GM12891 (cell line): ENCODE measurements around the gene CDCP1.
"Not testable (repeated sequence)": the region's sequence is repeated elsewhere in the genome, so short reads cannot be mapped to it uniquely, and the experiment has no call there.

Experiments
- DNase-seq: peaks from one replicate; pipeline ENCODE4 v3.0.0; 2011; ENCODE audit warnings: low spot score; ENCODE audit not compliant: insufficient read length
- FAIRE-seq: peaks from 2 replicates; lab custom pipeline; 2011; peaks lifted over from hg19 to GRCh38; lab: Jason Lieb, UNC
- PAX5 ChIP-seq: IDR thresholded peaks from 2 replicates; pipeline ENCODE4 v1.6.1; 2011; ENCODE audit warnings: low read length, moderate library complexity, mild to moderate bottlenecking; ENCODE audit not compliant: insufficient read depth, severe bottlenecking
- POLR2A ChIP-seq: IDR thresholded peaks from 2 replicates; pipeline ENCODE4 v1.6.1; 2011; ENCODE audit warnings: low read depth, low read length, control low read depth
- POLR2AphosphoS5 ChIP-seq: IDR thresholded peaks from 2 replicates; pipeline ENCODE4 v1.6.1; 2011; ENCODE audit warnings: low read depth, low read length, control low read depth
- POU2F2 ChIP-seq: IDR thresholded peaks from 2 replicates; pipeline ENCODE4 v1.6.1; 2011; ENCODE audit warnings: low read depth, mild to moderate bottlenecking, control low read depth, low read length, moderate library complexity
- SPI1 ChIP-seq: IDR thresholded peaks from 2 replicates; pipeline ENCODE4 v1.6.1; 2011; ENCODE audit warnings: low read depth, low read length, control low read depth
- TAF1 ChIP-seq: IDR thresholded peaks from 2 replicates; pipeline ENCODE4 v1.6.1; 2011; ENCODE audit warnings: low read depth, low read length, control low read depth

Gene CDCP1

GRCh38 chr3:45078910-45079522 lies 67.2 kb downstream of the CDCP1 start:
- TF ChIP-seq POLR2AphosphoS5 (no peak), TAF1 (no peak), PAX5 (no peak), SPI1 (no peak), POLR2A (no peak), POU2F2 (no peak)
- no peak for FAIRE-seq

GRCh38 chr3:45078256-45078655 lies 67.9 kb downstream of the CDCP1 start:
- not testable (repeated sequence) for DNase-seq, FAIRE-seq

More at GRCh38 chr3:45078910-45079522, 67.2 kb downstream of the CDCP1 start:
- no peak for DNase-seq

GRCh38 chr3:45075821-45076625 lies 70.2 kb downstream of the CDCP1 start:
- TF ChIP-seq POLR2A (no peak), POLR2AphosphoS5 (no peak), SPI1 (no peak), TAF1 (no peak), POU2F2 (no peak), PAX5 (no peak)
- DNase-seq (no peak), FAIRE-seq (no peak)

GRCh38 chr3:45071075-45071474 lies 75.1 kb downstream of the CDCP1 start:
- DNase-seq = no peak
- TF ChIP-seq TAF1 (no peak), POLR2A (no peak), SPI1 (no peak), POLR2AphosphoS5 (no peak), POU2F2 (no peak)
- FAIRE-seq = no peak

GRCh38 chr3:45067941-45068340 lies 78.2 kb downstream of the CDCP1 start:
- no peak for TF ChIP-seq POLR2A
- no peak for TF ChIP-seq PAX5
- no peak for TF ChIP-seq POLR2AphosphoS5
- no peak for TF ChIP-seq TAF1
- no peak for TF ChIP-seq SPI1
- TF ChIP-seq POU2F2 = no peak
- FAIRE-seq (no peak), DNase-seq (no peak)

- FAIRE-seq (no peak), DNase-seq (no peak)
- no peak for TF ChIP-seq SPI1
These were observed 78.7 kb downstream of the CDCP1 start for GRCh38 chr3:45067486-45067885.

GRCh38 chr3:45066109-45066801 lies 79.9 kb downstream of the CDCP1 start:
- FAIRE-seq (no peak), DNase-seq (no peak)
- no peak for TF ChIP-seq POLR2AphosphoS5
- TF ChIP-seq TAF1 = no peak
- TF ChIP-seq SPI1 = no peak
- TF ChIP-seq POU2F2 = no peak
- TF ChIP-seq POLR2A = no peak
- no peak for TF ChIP-seq PAX5

- FAIRE-seq (no peak), DNase-seq (no peak)
- TF ChIP-seq POU2F2 = no peak
- TF ChIP-seq PAX5 = no peak
- no peak for TF ChIP-seq POLR2A
These were observed 80.8 kb downstream of the CDCP1 start for GRCh38 chr3:45065373-45065720.

GRCh38 chr3:45064512-45065372 lies 81.4 kb downstream of the CDCP1 start:
- no peak for FAIRE-seq
- DNase-seq = no peak
- TF ChIP-seq POU2F2 = no peak
- no peak for TF ChIP-seq POLR2AphosphoS5
- TF ChIP-seq SPI1 = no peak
- no peak for TF ChIP-seq TAF1
- no peak for TF ChIP-seq PAX5
- no peak for TF ChIP-seq POLR2A
